Transverse colon (tissue), 4 donors: Measurements from ENCODE around the gene SUPT16H. TPM values are rescaled to one million over a fixed set of nuclear protein-coding genes. Genes with fewer than 3 reads are reported as not detected.

ENCODE experiments used
- DNase-seq: peaks from one replicate; pipeline ENCODE4 v3.0.0-alpha.2; 2019
- H3K27ac ChIP-seq, 4 donors: fragments of 200-600 bp; sonication (generic); 2 replicates each; pipeline ENCODE4 v1.5.1; 2016 to 2018; ENCODE audit warnings: inconsistent platforms in 4 of 4
- H3K27me3 ChIP-seq: fragments of 200-600 bp; sonication (generic); 2 replicates; pipeline ENCODE4 v1.5.1; 2017; ENCODE audit warnings: inconsistent platforms
- H3K36me3 ChIP-seq, 4 donors: fragments of 200-600 bp; sonication (generic); 2 replicates each; pipeline ENCODE4 v1.5.1; 2017 to 2019; ENCODE audit warnings: inconsistent platforms in 4 of 4
- H3K4me1 ChIP-seq, 4 donors: fragments of 200-600 bp; sonication (generic); 2 replicates each; pipeline ENCODE4 v1.5.1; 2017 to 2020; ENCODE audit warnings: inconsistent platforms in 4 of 4
- H3K4me3 ChIP-seq, 4 donors: fragments of 200-600 bp; sonication (generic); 1 replicate in 1 of 4; 2 replicates in 3 of 4; pipeline versions ENCODE4 v1.5.1 to v1.6.1; 2017 to 2019; ENCODE audit warnings: inconsistent platforms in 4 of 4
- H3K9me3 ChIP-seq, 2 donors: fragments of 200-600 bp; sonication (generic); 2 replicates each; pipeline ENCODE4 v1.5.1; 2017 to 2019; ENCODE audit warnings: inconsistent platforms in 2 of 2
- EP300 ChIP-seq: sonication (generic); formaldehyde crosslinking; IDR thresholded peaks from one replicate; pipeline ENCODE4 v1.6.1; 2017; ENCODE audit warnings: antibody characterized with exemption, low read depth
- POLR2A ChIP-seq: fragments of 450-650 bp; IDR thresholded peaks from one replicate; pipeline ENCODE4 v1.6.1; 2016; ENCODE audit warnings: antibody characterized with exemption, mild to moderate bottlenecking, moderate library complexity
- POLR2AphosphoS5 ChIP-seq, 3 donors: sonication (generic); formaldehyde crosslinking; IDR thresholded peaks; one replicate each; pipeline ENCODE4 v1.6.1; 2016; ENCODE audit warnings: antibody characterized with exemption in 3 of 3
- WGBS, 2 donors: methylation state at CpG; one replicate each; pipeline ENCODE4 v1.1.5; 2018; ENCODE audit warnings: low coverage in 1 of 2; 5-methylcytosine and 5-hydroxymethylcytosine counted together
- in situ Hi-C, 4 donors: fragments of 200-750 bp; cut with MboI; loops; one replicate each; pipeline versions ENCODE4 v1.15.0 to v1.15.1; 2017; ENCODE audit warnings: low sequenced_read_pairs in 3 of 4, low pct_ligation_motif_present in 1 of 4, low pct_unique_long_range_greater_than_20kb in 1 of 4
- intact Hi-C: fragments of 100-400 bp; cut with DNase I; formaldehyde crosslinking; loops from one replicate; pipeline ENCODE4 v1.15.1; 2023; ENCODE audit warnings: low total_unique reads
- total RNA-seq, 4 donors: library from RNA; depleted of rRNA; stranded (reverse); fragments of >200 nt; gene quantifications; one replicate each; pipeline ENCODE4 v1.1.0, GENCODE V29; 2016
- TF ChIP-seq, protein P1 (sequence below), 5 experiments: fragments of 200-600 bp in 3 of 5; fragments of 450-650 bp in 2 of 5; sonication (generic) in 3 of 5; IDR thresholded peaks; 1 replicate in 2 of 5; 2 replicates in 3 of 5; pipeline ENCODE4 v1.5.1; 2016 to 2017; ENCODE audit warnings: antibody characterized with exemption in 5 of 5, inconsistent platforms in 3 of 5, mild to moderate bottlenecking in 2 of 5, moderate library complexity in 1 of 5

SUPT16H gene
- total RNA-seq, 4 donors from 2014 or later: 21.5 to 43.5 (median 36.4) TPM

DNA sequence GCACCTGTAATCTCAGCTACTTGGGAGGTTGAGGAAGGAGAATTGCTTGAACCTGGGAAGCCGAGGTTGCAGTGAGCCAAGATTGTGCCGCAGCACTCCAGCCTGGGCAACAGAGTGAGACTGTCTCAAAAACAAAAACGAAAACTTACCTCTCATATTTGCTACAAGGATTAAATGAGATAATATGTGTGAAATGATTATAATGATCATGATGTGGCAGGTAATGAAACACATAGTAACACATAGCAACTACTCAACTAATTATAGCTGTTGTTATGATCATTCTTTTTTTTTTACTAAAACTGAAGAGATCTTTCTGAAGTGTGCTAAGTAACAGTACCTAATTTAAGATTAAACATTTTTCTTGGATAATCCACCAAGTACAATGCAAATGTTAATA lies 73.9 kb downstream of the SUPT16H start:
- Histone ChIP-seq H3K4me1 (peaks cover 0 to 17% (median 8%) of the 10 kb centered on the region in 4 donors), H3K27me3 (no peaks in the 10 kb centered on the region), H3K27ac (no peak overlapping the region), H3K36me3 (no peaks in the 10 kb centered on the region), H3K4me3 (no peak overlapping the region), H3K9me3 (no peaks in the 10 kb centered on the region)
- no peak for DNase-seq
- TF ChIP-seq, protein P1, sequence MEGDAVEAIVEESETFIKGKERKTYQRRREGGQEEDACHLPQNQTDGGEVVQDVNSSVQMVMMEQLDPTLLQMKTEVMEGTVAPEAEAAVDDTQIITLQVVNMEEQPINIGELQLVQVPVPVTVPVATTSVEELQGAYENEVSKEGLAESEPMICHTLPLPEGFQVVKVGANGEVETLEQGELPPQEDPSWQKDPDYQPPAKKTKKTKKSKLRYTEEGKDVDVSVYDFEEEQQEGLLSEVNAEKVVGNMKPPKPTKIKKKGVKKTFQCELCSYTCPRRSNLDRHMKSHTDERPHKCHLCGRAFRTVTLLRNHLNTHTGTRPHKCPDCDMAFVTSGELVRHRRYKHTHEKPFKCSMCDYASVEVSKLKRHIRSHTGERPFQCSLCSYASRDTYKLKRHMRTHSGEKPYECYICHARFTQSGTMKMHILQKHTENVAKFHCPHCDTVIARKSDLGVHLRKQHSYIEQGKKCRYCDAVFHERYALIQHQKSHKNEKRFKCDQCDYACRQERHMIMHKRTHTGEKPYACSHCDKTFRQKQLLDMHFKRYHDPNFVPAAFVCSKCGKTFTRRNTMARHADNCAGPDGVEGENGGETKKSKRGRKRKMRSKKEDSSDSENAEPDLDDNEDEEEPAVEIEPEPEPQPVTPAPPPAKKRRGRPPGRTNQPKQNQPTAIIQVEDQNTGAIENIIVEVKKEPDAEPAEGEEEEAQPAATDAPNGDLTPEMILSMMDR (IDR thresholded peaks at IDR 0.05): no peak
- TF ChIP-seq POLR2AphosphoS5 (IDR thresholded peaks at IDR 0.05) (no peak), POLR2A (no peak), EP300 (no peak)
- in situ Hi-C loops: no loop called here
- intact Hi-C loops: no loop called here
- WGBS, 2 donors: 95 to 100% methylated on average over 1 to 2 of the region's 3 CpGs

DNA sequence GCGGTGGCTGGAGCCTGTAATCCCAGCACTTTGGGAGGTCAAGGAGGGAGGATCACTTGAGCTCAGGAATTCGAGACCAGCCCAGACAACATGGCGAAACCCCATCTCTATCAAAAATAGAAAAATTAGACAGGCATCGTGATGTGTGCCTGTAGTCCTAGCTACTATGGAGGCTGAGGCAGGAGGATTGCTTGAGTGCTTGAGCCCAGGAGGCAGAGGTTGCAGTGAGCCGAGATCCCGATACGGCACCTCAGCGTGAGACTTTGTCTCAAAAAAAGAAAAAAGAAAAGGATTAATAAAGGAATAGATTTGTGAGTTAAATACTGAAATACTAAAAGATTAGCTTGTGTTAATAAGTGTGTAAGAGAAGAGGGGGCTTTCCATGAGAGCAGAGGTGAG lies 74.6 kb downstream of the SUPT16H start:
- in situ Hi-C loops (no loop called here), intact Hi-C loops (no loop called here)
- Histone ChIP-seq H3K36me3 (no peaks in the 10 kb centered on the region), H3K9me3 (no peaks in the 10 kb centered on the region), H3K4me1 (peaks cover 0 to 17% (median 8%) of the 10 kb centered on the region in 4 donors), H3K27me3 (no peaks in the 10 kb centered on the region), H3K27ac (peak overlapping the region; percentile 57 to 82 (median 74)), H3K4me3 (peak overlapping the region in 3 of 4 donors; percentile 5 to 45 (median 34))
- 72% methylated on average over 8 of the region's 8 CpGs for WGBS, 2 donors
- TF ChIP-seq, protein P1 (IDR thresholded peaks at IDR 0.05): no peak
- TF ChIP-seq POLR2A (no peak), POLR2AphosphoS5 (IDR thresholded peaks at IDR 0.05) (no peak), EP300 (no peak)
- no peak for DNase-seq

DNA sequence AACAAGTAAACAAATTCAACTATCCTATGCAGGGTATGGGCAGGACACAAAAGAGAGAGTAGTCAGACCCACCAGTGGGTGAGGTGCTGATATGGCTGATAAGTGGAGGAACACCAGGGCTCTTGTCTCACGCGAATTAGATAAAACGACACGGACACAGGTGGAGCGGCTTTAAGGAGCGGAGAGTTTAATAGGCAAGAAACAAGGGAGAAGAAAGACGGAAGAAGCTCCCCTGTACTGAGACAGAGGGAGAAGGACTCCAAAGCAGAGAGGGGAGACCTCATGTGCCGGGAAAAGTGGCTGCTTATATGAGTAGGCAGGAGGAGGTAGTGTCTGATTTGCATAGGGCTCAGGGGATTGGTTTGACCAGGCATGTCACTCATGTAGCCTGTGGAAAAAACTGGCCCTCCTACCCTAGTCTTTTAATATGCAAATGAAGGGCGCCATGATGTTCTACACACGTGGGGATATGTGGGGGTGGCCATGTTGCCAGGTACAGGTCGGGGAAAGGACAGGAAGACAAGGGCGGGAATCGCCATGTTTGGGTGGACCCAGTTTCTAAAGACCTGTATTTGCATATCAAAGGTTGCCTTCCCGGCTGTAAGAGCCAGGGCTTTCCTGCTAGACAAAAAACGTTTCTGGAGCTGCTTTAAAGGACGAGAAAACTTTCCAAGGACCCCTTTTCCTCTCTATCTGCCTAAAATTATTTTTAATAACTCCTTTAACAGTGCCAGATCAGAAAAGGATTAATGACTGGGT lies 75.2 kb downstream of the SUPT16H start:
- intact Hi-C loops: no loop called here
- H3K4me3 ChIP-seq: peak overlapping the region in 3 of 4 donors; percentile 27 to 45 (median 34)
- WGBS, 2 donors: 2 to 7% methylated on average over 14 to 16 of the region's 16 CpGs
- peak; percentile 90 for DNase-seq
- H3K36me3 ChIP-seq: no peaks in the 10 kb centered on the region
- peak overlapping the region; percentile 76 to 82 (median 82) for H3K27ac ChIP-seq
- in situ Hi-C loops: no loop called here
- peaks cover 0 to 17% (median 8%) of the 10 kb centered on the region in 4 donors for H3K4me1 ChIP-seq
- TF ChIP-seq POLR2AphosphoS5 (IDR thresholded peaks at IDR 0.05) (peak; percentile 81 to 86 (median 82)), EP300 (no peak), POLR2A (peak; percentile 84)
- TF ChIP-seq, protein P1 (IDR thresholded peaks at IDR 0.05): no peak
- no peaks in the 10 kb centered on the region for H3K27me3 ChIP-seq
- no peaks in the 10 kb centered on the region for H3K9me3 ChIP-seq

DNA sequence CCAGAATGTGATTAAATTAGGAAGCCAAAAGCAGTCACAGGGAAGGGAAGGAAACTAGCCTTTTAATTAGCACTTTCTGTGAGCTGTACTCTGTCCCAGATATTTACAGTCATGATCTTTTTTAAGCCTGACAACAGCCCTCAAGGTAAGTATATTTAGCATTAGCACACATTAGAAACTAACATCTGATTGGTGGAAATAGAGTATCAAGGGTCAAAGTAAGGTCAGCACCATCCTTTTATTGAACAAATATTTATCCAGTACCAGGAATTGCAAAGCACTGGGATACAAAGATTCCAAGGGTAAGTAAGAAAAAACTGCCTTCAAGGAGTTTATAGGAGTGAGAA lies 75.7 kb downstream of the SUPT16H start:
- peak overlapping the region; percentile 76 to 82 (median 79) for H3K27ac ChIP-seq
- H3K36me3 ChIP-seq: no peaks in the 10 kb centered on the region
- peaks cover 0 to 17% (median 8%) of the 10 kb centered on the region in 4 donors for H3K4me1 ChIP-seq
- DNase-seq: no peak
- no peaks in the 10 kb centered on the region for H3K27me3 ChIP-seq
- H3K4me3 ChIP-seq: peak overlapping the region in 3 of 4 donors; percentile 27 to 45 (median 34)
- TF ChIP-seq EP300: no peak
- no peak for TF ChIP-seq POLR2AphosphoS5 (IDR thresholded peaks at IDR 0.05)
- TF ChIP-seq, protein P1 (IDR thresholded peaks at IDR 0.05): no peak
- TF ChIP-seq POLR2A: no peak
- in situ Hi-C loops (no loop called here), intact Hi-C loops (no loop called here)
- no peaks in the 10 kb centered on the region for H3K9me3 ChIP-seq
